Measurements from ENCODE around the gene SPDYE2. TPM values are rescaled to one million over a fixed set of nuclear protein-coding genes. Genes with fewer than 3 reads are reported as not detected.
"Not testable (repeated sequence)": the region's sequence is repeated elsewhere in the genome, so short reads cannot be mapped to it uniquely, and the experiment has no call there.

SPDYE2 gene
- total and polyA plus RNA-seq, 2 donors (not counting 3 experiments of a cell fraction or from before 2014, with no cell fraction given), result not detected

DNA sequence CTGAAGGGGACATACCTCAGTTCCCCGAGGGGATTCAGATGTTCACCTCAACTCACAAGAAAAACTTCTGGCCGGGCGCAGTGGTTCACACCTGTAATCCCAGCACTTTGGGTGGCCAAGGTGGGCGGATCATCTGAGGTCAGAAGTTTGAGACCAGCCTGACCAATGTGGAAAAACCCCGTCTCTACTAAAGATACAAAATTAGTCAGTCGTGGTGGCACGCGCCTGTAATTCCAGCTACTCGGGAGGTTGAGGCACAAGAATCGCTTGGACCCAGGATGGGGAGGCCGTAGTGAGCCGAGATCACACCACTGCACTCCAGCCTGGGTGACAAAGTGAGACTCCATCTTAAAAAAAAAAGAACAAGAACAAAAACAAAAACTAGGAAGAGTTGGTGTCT lies 5.7 kb upstream of the SPDYE2 start:
- H2AFZ ChIP-seq (ENCODE audit: low read depth, low read length); DNase-seq (ENCODE audit: low read depth, low spot score); H3K4me2 ChIP-seq (ENCODE audit: insufficient read depth, low read length); H3K4me1 ChIP-seq (ENCODE audit: control insufficient read depth, extremely low read depth, insufficient read depth, low read length); H3K36me3 ChIP-seq (ENCODE audit: control insufficient read depth in 2 of 2, extremely low read depth in 1 of 2, insufficient read depth in 2 of 2, low read length in 2 of 2); H3K4me3 ChIP-seq (replicated peaks in 1 of 3; ENCODE audit: insufficient read depth in 1 of 3, low read depth in 1 of 3, low read length in 3 of 3); H3K27ac ChIP-seq (ENCODE audit: insufficient read depth, low read depth, low read length); BruUV-seq (replicated peaks); H3K27me3 ChIP-seq (ENCODE audit: control insufficient read depth in 2 of 2, insufficient read depth in 2 of 2, low read length in 2 of 2); dilution Hi-C loops (cut with MboI; ENCODE audit: extremely low pct_ligation_motif_present, low sequenced_read_pairs); H3K9me1 ChIP-seq (replicated peaks; ENCODE audit: control insufficient read depth, extremely low read depth, insufficient read depth, low read length); H4K20me1 ChIP-seq (replicated peaks; ENCODE audit: control insufficient read depth, extremely low read depth, insufficient read depth, low read length); intact Hi-C loops (cut with micrococcal nuclease); FAIRE-seq; POLR2A ChIA-PET; H3K9ac ChIP-seq (replicated peaks; ENCODE audit: extremely low read depth, insufficient read depth, low read length); H3K9me3 ChIP-seq (replicated peaks; ENCODE audit: control insufficient read depth, insufficient read depth, low read length); CTCF ChIA-PET; H3K79me2 ChIP-seq (ENCODE audit: control insufficient read depth, insufficient read depth, low read length): not testable (repeated sequence)

DNA sequence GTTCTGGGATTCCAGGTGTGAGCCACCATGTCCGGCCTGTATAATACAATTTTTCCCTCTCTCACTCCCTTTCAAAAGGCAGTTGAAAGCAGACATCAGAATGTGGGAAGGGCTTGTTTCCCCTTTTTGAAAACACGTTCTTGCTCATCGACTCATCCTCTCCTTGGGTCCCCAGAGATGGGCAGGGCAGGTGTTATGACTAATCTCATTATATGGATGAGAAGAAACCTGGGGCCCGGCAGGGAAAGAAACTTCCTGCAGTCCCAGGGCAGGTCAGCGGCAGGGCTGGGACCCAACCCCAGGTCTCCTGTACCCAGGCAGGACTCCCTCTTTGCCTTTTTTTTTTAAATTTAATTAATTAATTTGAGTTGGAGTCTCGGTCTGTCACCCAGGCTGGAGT lies 4.7 kb upstream of the SPDYE2 start:
- DNase-seq (ENCODE audit: low read depth, low spot score); H3K27ac ChIP-seq (ENCODE audit: insufficient read depth, low read depth, low read length); BruUV-seq (replicated peaks); H3K4me1 ChIP-seq (ENCODE audit: control insufficient read depth, extremely low read depth, insufficient read depth, low read length); H3K9me1 ChIP-seq (replicated peaks; ENCODE audit: control insufficient read depth, extremely low read depth, insufficient read depth, low read length); intact Hi-C loops (cut with micrococcal nuclease); H3K9me3 ChIP-seq (replicated peaks; ENCODE audit: control insufficient read depth, insufficient read depth, low read length); FAIRE-seq; H3K27me3 ChIP-seq (ENCODE audit: control insufficient read depth in 2 of 2, insufficient read depth in 2 of 2, low read length in 2 of 2); H3K36me3 ChIP-seq (ENCODE audit: control insufficient read depth in 2 of 2, extremely low read depth in 1 of 2, insufficient read depth in 2 of 2, low read length in 2 of 2); H3K79me2 ChIP-seq (ENCODE audit: control insufficient read depth, insufficient read depth, low read length); dilution Hi-C loops (cut with MboI; ENCODE audit: extremely low pct_ligation_motif_present, low sequenced_read_pairs); CTCF ChIA-PET; H2AFZ ChIP-seq (ENCODE audit: low read depth, low read length); H3K4me2 ChIP-seq (ENCODE audit: insufficient read depth, low read length); H4K20me1 ChIP-seq (replicated peaks; ENCODE audit: control insufficient read depth, extremely low read depth, insufficient read depth, low read length); H3K9ac ChIP-seq (replicated peaks; ENCODE audit: extremely low read depth, insufficient read depth, low read length); POLR2A ChIA-PET; H3K4me3 ChIP-seq (replicated peaks in 1 of 3; ENCODE audit: insufficient read depth in 1 of 3, low read depth in 1 of 3, low read length in 3 of 3): not testable (repeated sequence)

DNA sequence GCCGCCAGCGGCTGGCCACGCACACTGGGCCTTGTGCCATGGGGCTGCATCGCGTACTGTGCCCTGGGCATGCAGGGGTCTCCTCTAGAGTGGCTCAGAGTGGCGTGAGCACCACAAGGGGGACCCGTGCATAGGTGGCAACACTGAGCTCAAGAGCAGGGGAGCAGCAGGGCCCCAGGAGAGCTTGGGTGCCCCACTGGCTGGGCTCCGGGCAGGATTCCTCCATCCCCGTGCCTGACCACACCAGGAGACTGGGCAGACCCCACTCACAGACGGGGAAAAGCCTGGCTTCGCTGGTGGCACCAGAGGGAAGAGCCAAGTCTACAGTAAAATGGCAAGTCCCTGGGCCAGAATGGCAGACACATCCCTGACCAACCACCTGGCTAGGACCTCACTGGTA lies 17.6 kb downstream of the SPDYE2 start:
- POLR2A ChIA-PET; H3K27ac ChIP-seq (ENCODE audit: insufficient read depth, low read depth, low read length); DNase-seq (ENCODE audit: low read depth, low spot score); BruUV-seq (replicated peaks); H3K36me3 ChIP-seq (ENCODE audit: control insufficient read depth in 2 of 2, extremely low read depth in 1 of 2, insufficient read depth in 2 of 2, low read length in 2 of 2); CTCF ChIA-PET; H3K9me3 ChIP-seq (replicated peaks; ENCODE audit: control insufficient read depth, insufficient read depth, low read length); FAIRE-seq; H3K4me2 ChIP-seq (ENCODE audit: insufficient read depth, low read length); H3K4me1 ChIP-seq (ENCODE audit: control insufficient read depth, extremely low read depth, insufficient read depth, low read length); H3K4me3 ChIP-seq (replicated peaks in 1 of 3; ENCODE audit: insufficient read depth in 1 of 3, low read depth in 1 of 3, low read length in 3 of 3); H3K9me1 ChIP-seq (replicated peaks; ENCODE audit: control insufficient read depth, extremely low read depth, insufficient read depth, low read length); intact Hi-C loops (cut with micrococcal nuclease); H2AFZ ChIP-seq (ENCODE audit: low read depth, low read length); H3K9ac ChIP-seq (replicated peaks; ENCODE audit: extremely low read depth, insufficient read depth, low read length); H3K79me2 ChIP-seq (ENCODE audit: control insufficient read depth, insufficient read depth, low read length); H3K27me3 ChIP-seq (ENCODE audit: control insufficient read depth in 2 of 2, insufficient read depth in 2 of 2, low read length in 2 of 2); H4K20me1 ChIP-seq (replicated peaks; ENCODE audit: control insufficient read depth, extremely low read depth, insufficient read depth, low read length); dilution Hi-C loops (cut with MboI; ENCODE audit: extremely low pct_ligation_motif_present, low sequenced_read_pairs): not testable (repeated sequence)

All from endothelial cell of umbilical vein (primary cell).